ENCODE measurements around the gene APBA2. TPM values are rescaled to one million over a fixed set of nuclear protein-coding genes. Genes with fewer than 3 reads are reported as not detected.

Gene APBA2
- total RNA-seq, 4 donors from 2014 or later, result 7.2 to 33.8 (median 8.8) TPM

DNA sequence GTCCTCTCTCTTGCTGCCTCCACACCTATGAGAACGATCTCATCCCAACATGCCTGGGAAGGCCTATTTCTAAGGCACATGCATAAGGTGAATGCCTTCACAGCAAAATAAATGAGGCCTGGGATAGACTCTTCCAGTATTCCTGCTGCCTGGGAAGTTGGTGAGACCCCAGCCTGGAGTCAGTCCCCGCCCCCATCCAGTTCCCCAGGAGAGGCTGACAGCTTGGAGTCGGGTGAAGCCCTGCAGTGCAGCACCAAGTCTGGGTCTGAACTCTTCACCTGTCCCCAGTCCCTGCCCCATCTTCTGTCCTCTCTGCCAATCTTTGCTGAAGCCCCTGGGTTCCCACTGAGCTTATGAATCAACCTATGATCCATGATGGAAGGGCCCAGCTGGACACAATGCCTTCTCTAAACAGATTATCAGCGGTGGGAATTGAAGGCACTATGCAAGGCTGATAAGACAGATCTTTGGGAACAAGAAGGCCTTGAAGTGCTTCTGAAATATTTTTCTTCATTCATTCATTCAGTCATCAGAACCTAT lies 10.2 kb upstream of the APBA2 start:
- H3K36me3 ChIP-seq, result no peaks in the 10 kb centered on the region
- TF ChIP-seq, protein P1, sequence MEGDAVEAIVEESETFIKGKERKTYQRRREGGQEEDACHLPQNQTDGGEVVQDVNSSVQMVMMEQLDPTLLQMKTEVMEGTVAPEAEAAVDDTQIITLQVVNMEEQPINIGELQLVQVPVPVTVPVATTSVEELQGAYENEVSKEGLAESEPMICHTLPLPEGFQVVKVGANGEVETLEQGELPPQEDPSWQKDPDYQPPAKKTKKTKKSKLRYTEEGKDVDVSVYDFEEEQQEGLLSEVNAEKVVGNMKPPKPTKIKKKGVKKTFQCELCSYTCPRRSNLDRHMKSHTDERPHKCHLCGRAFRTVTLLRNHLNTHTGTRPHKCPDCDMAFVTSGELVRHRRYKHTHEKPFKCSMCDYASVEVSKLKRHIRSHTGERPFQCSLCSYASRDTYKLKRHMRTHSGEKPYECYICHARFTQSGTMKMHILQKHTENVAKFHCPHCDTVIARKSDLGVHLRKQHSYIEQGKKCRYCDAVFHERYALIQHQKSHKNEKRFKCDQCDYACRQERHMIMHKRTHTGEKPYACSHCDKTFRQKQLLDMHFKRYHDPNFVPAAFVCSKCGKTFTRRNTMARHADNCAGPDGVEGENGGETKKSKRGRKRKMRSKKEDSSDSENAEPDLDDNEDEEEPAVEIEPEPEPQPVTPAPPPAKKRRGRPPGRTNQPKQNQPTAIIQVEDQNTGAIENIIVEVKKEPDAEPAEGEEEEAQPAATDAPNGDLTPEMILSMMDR (IDR thresholded peaks at IDR 0.05), result no peak
- no peak for TF ChIP-seq POLR2A (IDR thresholded peaks at IDR 0.05)

GRCh38 chr15:28876131-28876844 lies 9.5 kb upstream of the APBA2 start:
- no peaks in the 10 kb centered on the region for H3K36me3 ChIP-seq
- H3K4me3 ChIP-seq, result no peak overlapping the region
- H3K4me1 ChIP-seq, result no peaks in the 10 kb centered on the region
- no peak overlapping the region for H3K27ac ChIP-seq
- TF ChIP-seq, protein P1 (IDR thresholded peaks at IDR 0.05), result no peak
- no peak for TF ChIP-seq POLR2A (IDR thresholded peaks at IDR 0.05)
- no peak for DNase-seq
- no peaks in the 10 kb centered on the region for H3K9me3 ChIP-seq
- H3K27me3 ChIP-seq, result no peaks in the 10 kb centered on the region

More for the DNA sequence above, 10.2 kb upstream of the APBA2 start:
- Histone ChIP-seq H3K4me3 (no peak overlapping the region), H3K27ac (no peak overlapping the region), H3K27me3 (no peaks in the 10 kb centered on the region), H3K4me1 (no peaks in the 10 kb centered on the region), H3K9me3 (no peaks in the 10 kb centered on the region)
- no peak for DNase-seq

- no peak for TF ChIP-seq POLR2A (IDR thresholded peaks at IDR 0.05)
- TF ChIP-seq, protein P1 (IDR thresholded peaks at IDR 0.05), result no peak
- Histone ChIP-seq H3K27ac (no peak overlapping the region), H3K4me3 (no peak overlapping the region), H3K9me3 (no peaks in the 10 kb centered on the region), H3K4me1 (no peaks in the 10 kb centered on the region), H3K27me3 (no peaks in the 10 kb centered on the region), H3K36me3 (no peaks in the 10 kb centered on the region)
- no peak for DNase-seq
Measured at GRCh38 chr15:28876845-28877185, 9.0 kb upstream of the APBA2 start.

DNA sequence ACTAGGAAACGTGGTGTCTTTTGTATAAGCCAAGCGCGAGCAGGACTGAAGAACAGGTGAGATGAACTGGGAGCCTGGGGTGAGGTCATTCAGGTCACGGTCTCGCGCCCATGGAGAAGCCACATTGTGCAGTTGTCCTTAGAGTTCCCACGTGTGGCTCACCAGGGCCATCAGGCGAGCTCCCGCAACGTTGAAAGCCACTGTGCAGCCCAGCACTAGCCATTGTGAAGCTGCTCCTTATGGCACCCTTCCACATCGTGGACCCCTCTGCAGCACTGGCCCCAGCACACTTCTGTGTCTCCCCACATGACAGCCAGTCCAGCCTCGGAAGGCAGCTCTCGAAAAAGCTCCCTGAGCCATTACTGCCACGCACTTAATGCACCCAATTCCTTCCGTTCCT lies 7.6 kb upstream of the APBA2 start:
- Histone ChIP-seq H3K4me1 (no peaks in the 10 kb centered on the region), H3K4me3 (no peak overlapping the region), H3K36me3 (no peaks in the 10 kb centered on the region), H3K9me3 (no peaks in the 10 kb centered on the region), H3K27me3 (no peaks in the 10 kb centered on the region), H3K27ac (no peak overlapping the region)
- no peak for DNase-seq
- TF ChIP-seq POLR2A (IDR thresholded peaks at IDR 0.05), result no peak
- TF ChIP-seq, protein P1 (IDR thresholded peaks at IDR 0.05), result no peak

DNA sequence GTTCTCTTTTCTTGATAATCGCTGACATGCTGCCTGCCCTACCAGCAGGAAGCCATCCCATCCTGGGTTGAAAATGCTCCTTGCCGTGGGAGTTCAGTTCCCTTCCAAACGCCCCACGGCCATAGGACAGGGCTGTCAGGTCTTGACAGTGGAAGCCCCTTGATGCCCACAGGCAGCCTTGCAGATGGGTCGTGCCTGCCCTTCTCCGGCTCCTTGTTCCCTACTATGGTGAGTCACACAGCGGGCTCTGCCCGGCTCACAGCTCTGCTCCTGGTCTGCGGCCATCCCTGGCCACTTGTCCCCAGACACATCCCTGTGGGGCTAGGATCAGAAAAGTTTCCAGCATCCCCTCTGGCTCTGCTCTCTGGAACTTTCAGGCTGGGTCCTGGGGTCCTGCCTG lies 6.2 kb upstream of the APBA2 start:
- Histone ChIP-seq H3K9me3 (no peaks in the 10 kb centered on the region), H3K27me3 (no peaks in the 10 kb centered on the region), H3K4me1 (no peaks in the 10 kb centered on the region), H3K4me3 (no peak overlapping the region), H3K36me3 (no peaks in the 10 kb centered on the region), H3K27ac (no peak overlapping the region)
- TF ChIP-seq, protein P1 (IDR thresholded peaks at IDR 0.05), result no peak
- no peak for TF ChIP-seq POLR2A (IDR thresholded peaks at IDR 0.05)
- no peak for DNase-seq
